NCI-H2107 treated with DMSO at 0.1 percent for 48 hours (cell line): ENCODE data around the gene EDNRA.

Experiments
- DNase-seq: peaks from one replicate; lab custom pipeline; 2025; ENCODE audit not compliant: unreplicated experiment; lab: John Stamatoyannopoulos, UW

The EDNRA gene

GRCh38 chr4:147538711-147539110 lies 57.8 kb downstream of the EDNRA start:
- DNase-seq, result no peak

GRCh38 chr4:147539959-147540358 lies 59.1 kb downstream of the EDNRA start:
- no peak for DNase-seq

- no peak for DNase-seq
These were observed 61.5 kb downstream of the EDNRA start for GRCh38 chr4:147542229-147542990.

GRCh38 chr4:147543034-147543433 lies 62.1 kb downstream of the EDNRA start:
- no peak for DNase-seq

- no peak for DNase-seq
These were observed 65.5 kb downstream of the EDNRA start for GRCh38 chr4:147546349-147546748.

GRCh38 chr4:147547314-147548056 lies 66.6 kb downstream of the EDNRA start:
- no peak for DNase-seq

GRCh38 chr4:147548256-147548655 lies 67.4 kb downstream of the EDNRA start:
- no peak for DNase-seq

GRCh38 chr4:147550626-147551246 lies 69.8 kb downstream of the EDNRA start:
- no peak for DNase-seq

GRCh38 chr4:147560625-147561024 lies 79.7 kb downstream of the EDNRA start:
- DNase-seq, result no peak

GRCh38 chr4:147566762-147567161 lies 85.9 kb downstream of the EDNRA start:
- no peak for DNase-seq

- no peak for DNase-seq
These were observed 86.4 kb downstream of the EDNRA start for GRCh38 chr4:147567276-147567675.

- DNase-seq, result no peak
These were observed 89.7 kb downstream of the EDNRA start for GRCh38 chr4:147570616-147571015.

GRCh38 chr4:147571036-147571770 lies 90.3 kb downstream of the EDNRA start:
- no peak for DNase-seq

- DNase-seq, result no peak
These were observed 95.2 kb downstream of the EDNRA start for GRCh38 chr4:147576084-147576483.

GRCh38 chr4:147578051-147578476 lies 97.2 kb downstream of the EDNRA start:
- no peak for DNase-seq

- DNase-seq, result no peak
These were observed 97.7 kb downstream of the EDNRA start for GRCh38 chr4:147578593-147578992.

- no peak for DNase-seq
These were observed 99.5 kb downstream of the EDNRA start for GRCh38 chr4:147580396-147580795.

- no peak for DNase-seq
These were observed 100.9 kb downstream of the EDNRA start for GRCh38 chr4:147581606-147582350.

GRCh38 chr4:147582386-147583060 lies 101.6 kb downstream of the EDNRA start:
- no peak for DNase-seq

- DNase-seq, result no peak
These were observed 103.0 kb downstream of the EDNRA start for GRCh38 chr4:147583876-147584275.
